GM18499 (cell line): ENCODE measurements around the gene PAGR1.
"Not testable (repeated sequence)": the region's sequence is repeated elsewhere in the genome, so short reads cannot be mapped to it uniquely, and the experiment has no call there.

Experiments
- ATAC-seq: cut with Tn5 transposase; IDR thresholded peaks from one replicate; pipeline ENCODE4 v1.9.1; 2021; ENCODE audit warnings: moderate number of reproducible peaks; ENCODE audit not compliant: insufficient read depth, unreplicated experiment

PAGR1 gene

DNA sequence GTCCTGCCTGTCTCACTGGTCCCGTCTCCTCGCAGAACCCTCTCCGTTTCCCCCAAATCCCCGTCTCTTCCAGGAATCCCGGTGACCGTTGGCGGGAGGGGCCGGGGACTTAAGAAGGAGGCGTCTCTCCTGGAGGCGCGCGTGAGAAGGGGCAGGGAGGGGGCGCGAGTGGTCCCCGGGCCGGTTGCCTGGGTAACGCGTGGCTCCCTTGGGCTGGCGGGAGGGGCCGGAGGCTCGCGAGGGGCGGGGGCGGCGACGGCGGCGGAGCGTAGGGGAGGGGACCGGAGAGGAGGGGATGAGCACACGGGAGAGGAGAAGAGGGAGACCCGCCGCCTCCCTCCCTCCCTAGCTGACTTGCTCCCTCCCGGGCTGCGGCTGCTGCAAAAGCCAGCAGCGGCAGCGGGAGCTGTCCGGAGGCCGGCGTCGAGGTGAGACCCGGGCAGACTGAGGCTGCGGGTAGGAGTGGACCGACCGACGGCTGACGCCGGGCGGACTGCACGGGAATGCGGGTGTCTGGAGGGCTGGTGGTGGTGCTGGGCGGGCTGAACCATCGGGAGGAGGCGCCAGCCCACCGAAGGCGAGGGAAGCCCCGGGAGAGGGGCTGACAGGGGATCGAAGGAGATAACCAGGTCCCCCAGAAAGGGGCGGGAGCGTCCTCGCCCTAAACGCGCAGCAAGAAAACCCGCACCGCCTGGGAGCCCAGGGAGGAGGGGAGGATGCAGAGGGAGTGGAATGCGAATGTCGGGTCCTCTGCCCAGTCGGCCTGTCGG lies 3.9 kb upstream of the PAGR1 start, which contains the start of gene PRRT2:
TSS of gene PRRT2 (plus strand) at position 298 of the 770 bp plus-strand sequence. CDS start 862 bp downstream, outside the sequence.
- ATAC-seq = no peak

DNA sequence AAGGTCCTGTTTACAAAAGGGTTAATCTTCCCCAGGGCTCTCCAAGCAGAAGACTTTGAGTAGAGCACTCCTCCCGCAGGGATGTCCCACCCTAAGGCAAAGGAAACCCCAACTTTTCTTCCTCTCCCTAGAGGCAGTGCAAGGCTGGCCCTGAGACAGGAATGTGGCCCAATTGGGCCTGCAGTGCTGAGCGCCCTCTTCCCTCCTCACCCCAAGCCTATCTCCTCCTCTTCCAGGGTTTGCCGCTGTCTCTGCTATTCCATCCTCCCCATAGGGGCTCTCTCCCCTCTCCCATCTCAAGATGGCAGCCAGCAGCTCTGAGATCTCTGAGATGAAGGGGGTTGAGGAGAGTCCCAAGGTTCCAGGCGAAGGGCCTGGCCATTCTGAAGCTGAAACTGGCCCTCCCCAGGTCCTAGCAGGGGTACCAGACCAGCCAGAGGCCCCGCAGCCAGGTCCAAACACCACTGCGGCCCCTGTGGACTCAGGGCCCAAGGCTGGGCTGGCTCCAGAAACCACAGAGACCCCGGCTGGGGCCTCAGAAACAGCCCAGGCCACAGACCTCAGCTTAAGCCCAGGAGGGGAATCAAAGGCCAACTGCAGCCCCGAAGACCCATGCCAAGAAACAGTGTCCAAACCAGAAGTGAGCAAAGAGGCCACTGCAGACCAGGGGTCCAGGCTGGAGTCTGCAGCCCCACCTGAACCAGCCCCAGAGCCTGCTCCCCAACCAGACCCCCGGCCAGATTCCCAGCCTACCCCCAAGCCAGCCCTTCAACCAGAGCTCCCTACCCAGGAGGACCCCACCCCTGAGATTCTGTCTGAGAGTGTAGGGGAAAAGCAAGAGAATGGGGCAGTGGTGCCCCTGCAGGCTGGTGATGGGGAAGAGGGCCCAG lies 3.0 kb upstream of the PAGR1 start:
- ATAC-seq = no peak

DNA sequence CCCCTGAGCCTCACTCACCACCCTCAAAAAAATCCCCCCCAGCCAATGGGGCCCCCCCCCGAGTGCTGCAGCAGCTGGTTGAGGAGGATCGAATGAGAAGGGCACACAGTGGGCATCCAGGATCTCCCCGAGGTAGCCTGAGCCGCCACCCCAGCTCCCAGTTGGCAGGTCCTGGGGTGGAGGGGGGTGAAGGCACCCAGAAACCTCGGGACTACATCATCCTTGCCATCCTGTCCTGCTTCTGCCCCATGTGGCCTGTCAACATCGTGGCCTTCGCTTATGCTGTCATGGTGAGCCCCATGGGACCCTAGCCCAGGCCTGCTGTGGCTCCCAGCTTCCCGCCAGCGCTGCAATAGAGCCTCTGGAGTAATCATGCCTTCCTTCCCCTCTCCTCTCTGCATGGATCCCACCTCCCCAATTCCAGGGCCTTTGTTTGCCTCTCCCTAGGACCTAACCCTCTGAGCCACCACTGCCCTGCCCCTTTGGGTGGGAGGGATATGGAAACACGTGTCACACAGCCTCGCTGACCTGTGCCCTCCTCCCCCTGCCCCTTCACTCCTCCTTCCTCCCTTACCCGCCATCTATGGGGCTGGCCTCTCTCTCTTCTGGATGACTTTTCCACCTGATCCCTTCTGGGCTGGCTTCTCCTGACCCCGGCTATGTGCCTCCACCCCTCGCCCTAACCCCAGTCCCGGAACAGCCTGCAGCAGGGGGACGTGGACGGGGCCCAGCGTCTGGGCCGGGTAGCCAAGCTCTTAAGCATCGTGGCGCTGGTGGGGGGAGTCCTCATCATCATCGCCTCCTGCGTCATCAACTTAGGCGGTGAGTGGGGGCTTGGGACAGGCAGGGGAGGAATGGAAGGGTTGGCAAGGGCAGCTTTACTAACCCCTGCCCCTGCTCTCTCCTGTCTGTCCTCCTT lies 2.0 kb upstream of the PAGR1 start:
- ATAC-seq = no peak

GRCh38 chr16:29814592-29814991 lies 1.4 kb upstream of the PAGR1 start:
- ATAC-seq = no peak

DNA sequence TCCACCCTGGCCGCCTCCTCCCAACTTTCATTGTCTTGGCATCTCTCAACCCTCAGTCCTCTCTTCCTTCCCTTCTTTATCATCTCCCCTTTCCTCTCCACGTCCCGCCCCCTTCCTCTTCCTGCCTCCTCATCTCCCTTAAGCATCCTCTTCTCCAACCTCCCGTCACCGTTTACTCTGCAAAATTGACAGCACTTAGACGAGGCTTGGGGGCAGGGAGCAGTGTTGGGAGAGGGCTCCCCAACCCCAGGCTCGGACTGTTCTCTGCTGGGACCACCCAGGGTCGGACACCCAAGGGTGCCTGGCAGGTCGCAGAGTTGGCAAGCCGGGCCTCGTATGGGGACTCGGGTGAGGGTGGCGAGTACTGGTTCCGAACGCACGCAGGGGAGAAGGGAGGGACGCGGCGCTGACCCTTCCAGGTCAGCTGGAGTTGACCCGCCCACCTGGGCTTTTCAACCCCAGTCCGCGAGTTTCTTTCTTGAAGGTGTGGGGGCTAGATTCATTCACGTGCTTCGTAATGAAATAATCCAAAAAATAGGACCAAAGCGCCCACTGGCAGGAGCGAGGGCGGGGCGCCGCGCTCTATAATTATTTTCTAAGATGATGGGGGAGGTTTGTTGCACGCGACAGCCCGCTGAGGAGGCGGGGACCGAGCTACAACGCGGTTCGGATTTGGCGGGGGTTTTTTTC lies 775 bp upstream of the PAGR1 start:
- ATAC-seq = no peak

GRCh38 chr16:29816694-29817441 lies 916 bp downstream of the PAGR1 start:
- no peak for ATAC-seq

GRCh38 chr16:29818082-29818481 lies 2.1 kb downstream of the PAGR1 start:
- ATAC-seq = no peak

DNA sequence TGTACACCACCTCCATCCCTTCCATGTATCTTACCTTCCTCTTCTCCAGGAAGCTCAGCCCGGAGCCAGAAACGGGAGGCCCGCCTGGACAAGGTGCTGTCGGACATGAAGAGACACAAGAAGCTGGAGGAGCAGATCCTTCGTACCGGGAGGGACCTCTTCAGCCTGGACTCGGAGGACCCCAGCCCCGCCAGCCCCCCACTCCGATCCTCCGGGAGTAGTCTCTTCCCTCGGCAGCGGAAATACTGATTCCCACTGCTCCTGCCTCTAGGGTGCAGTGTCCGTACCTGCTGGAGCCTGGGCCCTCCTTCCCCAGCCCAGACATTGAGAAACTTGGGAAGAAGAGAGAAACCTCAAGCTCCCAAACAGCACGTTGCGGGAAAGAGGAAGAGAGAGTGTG lies 3.6 kb downstream of the PAGR1 start:
- ATAC-seq = no peak

GRCh38 chr16:29820271-29820701 lies 4.3 kb downstream of the PAGR1 start, which contains the start of gene MVP:
Gene MVP (plus strand): TSS chr16:29820462. CDS start chr16:29830550, 10,088 bp downstream.
- ATAC-seq = no peak

DNA sequence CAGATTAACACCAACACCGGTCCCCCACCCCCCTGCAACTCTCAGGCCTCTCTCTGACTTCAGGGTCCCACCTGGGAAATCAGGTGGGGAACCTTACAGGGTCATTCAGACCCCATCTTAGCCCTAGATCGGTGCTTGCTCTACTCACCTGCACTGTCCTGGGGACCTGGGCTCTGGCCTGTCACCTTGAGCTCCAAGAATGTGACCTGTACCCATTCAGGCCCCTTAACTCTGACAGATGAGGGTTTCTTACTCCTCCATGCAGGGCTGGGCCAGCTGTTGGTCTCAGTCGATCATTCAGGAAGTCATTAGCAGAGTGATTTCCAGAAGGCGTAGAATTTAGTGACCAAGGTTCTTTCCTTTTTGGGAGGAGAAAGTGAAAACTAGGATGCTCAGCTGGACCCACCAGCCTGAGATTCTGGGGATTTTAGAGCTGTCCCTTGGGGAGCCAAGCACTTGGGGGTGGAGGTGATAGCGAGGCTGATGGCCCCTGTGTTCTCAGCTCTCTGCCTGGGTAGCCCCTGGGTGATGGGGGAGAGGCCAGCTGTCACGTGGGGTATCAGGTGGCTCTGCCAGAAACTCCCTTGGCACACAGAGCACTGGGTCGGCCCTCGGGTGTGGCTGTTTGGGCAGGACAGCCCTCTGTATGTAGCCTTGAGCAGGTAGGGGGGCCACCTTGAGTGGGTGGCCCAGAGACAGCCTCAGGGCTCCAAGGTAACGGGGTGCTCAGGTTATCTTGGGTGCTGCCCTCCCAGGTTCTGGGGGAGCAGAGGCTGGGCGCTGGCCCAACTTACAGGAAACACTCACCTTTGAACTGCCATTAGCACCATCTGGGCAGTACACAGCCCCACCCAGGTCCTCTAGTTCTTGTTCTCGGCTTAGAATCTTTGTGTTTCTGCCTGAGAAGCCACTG lies 5.0 kb downstream of the PAGR1 start:
- ATAC-seq = no peak

- ATAC-seq = no peak
Measured at GRCh38 chr16:29821643-29822115, 5.7 kb downstream of the PAGR1 start.

- no peak for ATAC-seq
Measured at GRCh38 chr16:29824589-29825144, 8.7 kb downstream of the PAGR1 start.

DNA sequence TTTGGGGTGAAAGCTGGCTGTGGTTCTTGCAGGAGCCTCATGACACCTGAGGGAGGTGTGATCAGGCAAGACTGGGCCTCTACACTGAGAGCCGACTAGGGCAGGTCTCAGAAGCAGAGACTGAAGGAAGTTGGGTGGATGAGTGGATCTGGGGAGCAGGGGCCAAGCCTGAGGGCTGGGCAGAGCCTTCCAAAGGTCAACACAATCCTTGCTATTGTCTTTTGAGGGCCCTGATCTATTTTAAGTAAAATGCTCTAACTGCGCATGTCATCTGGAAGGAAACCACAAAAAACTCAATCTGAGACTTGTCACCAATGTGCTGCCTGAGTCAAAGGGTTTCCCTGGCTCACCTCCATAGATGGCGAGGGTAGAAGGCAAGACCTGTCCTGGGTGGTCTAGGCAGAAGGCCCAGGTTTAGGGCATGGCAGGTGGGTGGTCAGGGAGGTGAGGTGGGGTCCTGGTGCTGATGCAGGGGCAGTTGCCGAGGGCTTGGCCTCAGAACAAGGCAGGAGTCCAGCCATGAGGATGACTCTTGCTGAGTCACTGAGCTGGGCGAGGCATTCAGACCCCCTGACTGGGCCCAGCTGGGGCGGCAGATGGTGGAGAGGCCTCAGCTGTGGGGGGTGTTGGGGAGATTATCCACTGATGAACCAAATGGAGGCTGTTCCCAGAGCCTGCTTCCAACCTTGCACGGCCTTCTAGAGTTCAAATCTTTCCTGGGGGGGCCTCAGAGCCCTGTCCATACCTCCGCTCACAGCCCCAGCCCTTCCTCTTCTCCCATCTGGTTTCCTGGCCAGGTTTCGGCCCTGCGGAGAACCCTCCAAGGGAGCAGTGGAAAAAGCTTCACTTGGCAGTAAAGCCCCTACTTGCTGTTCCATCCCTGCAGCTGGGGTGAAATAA lies 9.4 kb downstream of the PAGR1 start:
- ATAC-seq = no peak

- ATAC-seq = no peak
Measured at GRCh38 chr16:29826342-29826695, 10.4 kb downstream of the PAGR1 start.

DNA sequence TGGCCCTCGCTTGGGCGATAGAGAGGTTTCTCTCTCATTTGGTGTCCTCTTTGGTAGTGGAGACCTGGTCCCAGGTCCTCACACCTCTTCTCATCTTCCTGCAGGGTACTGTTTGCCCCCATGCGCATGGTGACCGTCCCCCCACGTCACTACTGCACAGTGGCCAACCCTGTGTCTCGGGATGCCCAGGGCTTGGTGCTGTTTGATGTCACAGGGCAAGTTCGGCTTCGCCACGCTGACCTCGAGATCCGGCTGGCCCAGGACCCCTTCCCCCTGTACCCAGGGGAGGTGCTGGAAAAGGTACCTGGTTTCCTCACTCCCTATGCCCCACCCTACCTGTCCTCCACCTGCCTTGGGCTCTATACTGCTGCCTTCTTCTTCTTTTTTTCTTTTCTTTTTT lies 14.8 kb downstream of the PAGR1 start:
- ATAC-seq = no peak

DNA sequence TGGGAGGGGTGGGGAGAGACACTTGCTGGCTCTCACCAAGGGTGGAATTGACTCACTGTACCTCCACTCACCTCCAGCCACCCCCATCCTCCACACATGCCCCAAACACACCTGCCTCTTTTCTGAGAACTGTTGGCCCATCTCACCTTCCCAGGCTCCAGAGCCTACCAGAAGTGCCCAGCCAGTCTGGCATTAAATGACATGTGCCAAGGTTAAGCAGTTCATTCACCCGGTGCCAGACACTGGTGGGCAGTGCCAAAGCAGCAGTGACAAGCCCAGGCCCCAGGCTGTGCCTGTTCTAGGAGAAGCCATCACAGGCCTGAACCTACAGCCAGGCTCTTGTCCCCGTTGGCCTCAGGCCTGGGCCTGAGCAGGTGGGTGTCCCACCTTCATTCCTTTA lies 15.5 kb downstream of the PAGR1 start:
- no peak for ATAC-seq

DNA sequence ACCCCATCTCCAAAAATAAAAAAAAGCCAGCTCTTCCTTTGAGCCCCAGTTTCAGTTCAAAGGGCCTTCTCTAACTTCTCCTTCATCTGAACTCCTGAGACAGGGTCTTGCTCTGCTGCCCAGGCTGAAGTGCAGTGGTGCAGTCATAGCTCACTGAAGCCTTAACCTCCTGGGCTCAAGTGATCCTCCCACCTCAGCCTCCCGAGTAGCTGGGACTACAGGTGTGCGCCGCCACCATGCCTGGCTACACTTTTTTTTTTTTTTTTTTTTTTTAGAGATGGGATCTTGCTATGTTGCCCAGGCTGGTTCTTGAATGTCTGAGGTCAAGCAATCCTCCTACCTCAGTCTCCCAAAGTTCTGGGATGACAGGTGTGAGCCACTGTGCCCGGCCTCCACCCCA lies 17.3 kb downstream of the PAGR1 start:
- not testable (repeated sequence) for ATAC-seq
